ENCODE data around the gene RPL22. TPM values are rescaled to one million over a fixed set of nuclear protein-coding genes. Genes with fewer than 3 reads are reported as not detected.

Gene RPL22
- total and polyA plus RNA-seq, 2 of the 8 experiments (the other 6 are each of a cell fraction or from before 2014, with no cell fraction given): 133 to 521 TPM

DNA sequence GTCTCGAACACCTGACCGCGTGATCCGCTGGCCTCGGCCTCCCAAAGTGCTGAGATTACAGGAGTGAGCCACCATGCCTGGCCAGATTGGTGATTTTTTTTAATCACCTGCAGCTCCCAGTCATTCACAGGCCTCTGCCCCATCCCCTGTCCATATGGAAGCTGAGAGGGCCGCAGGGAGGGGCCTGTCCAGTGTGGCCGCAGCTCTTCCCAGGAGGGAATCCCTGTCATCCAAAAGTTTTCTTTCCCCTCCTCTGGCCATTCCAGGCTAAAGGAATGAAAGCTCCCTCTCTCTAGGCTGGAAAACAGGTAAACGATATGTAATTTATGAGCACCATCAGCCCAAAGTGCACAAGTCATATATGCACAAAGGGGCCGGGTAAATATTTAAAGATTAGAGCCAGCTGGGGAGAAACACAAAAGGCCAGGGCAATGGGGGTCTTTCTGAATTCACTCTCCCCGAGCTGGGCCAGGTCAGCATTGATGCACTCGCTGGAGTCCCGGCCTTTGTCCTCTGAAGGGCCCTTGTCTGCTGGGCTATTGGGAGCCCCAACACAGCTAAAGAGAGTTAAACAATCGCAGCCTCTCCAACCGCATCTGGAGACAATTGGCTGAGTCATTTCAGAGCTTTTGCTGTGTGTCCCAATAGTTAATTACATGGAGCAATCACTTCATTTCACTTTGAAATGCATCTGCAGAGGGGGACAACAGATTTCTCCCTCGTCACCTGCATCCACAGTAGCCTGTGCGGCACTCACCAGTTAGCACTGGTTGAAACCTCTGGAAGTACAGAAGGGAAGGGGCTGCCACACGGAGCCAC, 40.8 kb upstream of the RPL22 start:
- Histone ChIP-seq H3K36me3 (ENCODE audit: control insufficient read depth in 2 of 4, insufficient read depth in 4 of 4, low read length in 3 of 4) (no peaks in the 10 kb centered on the region), H3K27ac (ENCODE audit: low read depth, low read length) (peak overlapping the region; percentile 59), H4K5ac (ENCODE audit: insufficient read length, low read depth, low read length) (peak overlapping the region; percentile 91), H4K8ac (ENCODE audit: extremely low read depth, insufficient read depth, low read length) (0 out of 2 replicates have a peak overlapping the region, but pooled peaks have one; percentile 4), H3K23me2 (ENCODE audit: low read depth, low read length) (peaks cover 14% of the 10 kb centered on the region; the same call in 1 of the 2 replicates), H3K4me3 (ENCODE audit: extremely low read depth in 1 of 4, insufficient read depth in 2 of 4, low read depth in 3 of 4, low read length in 4 of 4) (peak overlapping the region in 2 of 4 experiments; percentile 10 to 91; a peak in 4 of 8 replicates), H2BK15ac (ENCODE audit: low read length) (0 out of 2 replicates have a peak overlapping the region, but pooled peaks have one; percentile 20), H3K9me3 (ENCODE audit: insufficient read depth in 2 of 2, low read depth in 1 of 2, low read length in 1 of 2) (no peaks in the 10 kb centered on the region), H2AFZ (ENCODE audit: low read length) (no peak overlapping the region), H3K4ac (replicated peaks; ENCODE audit: insufficient read length, low read depth, low read length) (peak overlapping the region; percentile 63), H3K27me3 (replicated peaks in 1 of 4; ENCODE audit: control insufficient read depth in 3 of 4, extremely low read depth in 1 of 4, insufficient read depth in 3 of 4, low read length in 3 of 4) (peaks cover 2 to 9% (median 7%) of the 10 kb centered on the region in 4 experiments; a peak in 5 of 7 replicates), H2AK5ac (ENCODE audit: low read depth, low read length) (no peak overlapping the region), H3K9ac (replicated peaks in 1 of 4; ENCODE audit: extremely low read depth in 1 of 4, low read depth in 3 of 4, low read length in 3 of 4) (peak overlapping the region in 3 of 4 experiments; percentile 17 to 24 (median 20); a peak in 3 of 7 replicates), H3K79me2 (ENCODE audit: control insufficient read depth in 1 of 2, insufficient read depth in 2 of 2, low read length in 2 of 2) (peaks cover 3% of the 10 kb centered on the region in 2 experiments), H2BK5ac (ENCODE audit: low read depth, low read length) (peak overlapping the region; percentile 84), H3K56ac (replicated peaks; ENCODE audit: insufficient read length, low read depth, low read length) (peak overlapping the region; percentile 81), H3K79me1 (ENCODE audit: low read depth, low read length) (no peaks in the 10 kb centered on the region), H2BK120ac (replicated peaks; ENCODE audit: low read depth, low read length) (peak overlapping the region; percentile 84), H4K91ac (replicated peaks; ENCODE audit: insufficient read length, low read length) (peak overlapping the region; percentile 86), H3K4me2 (ENCODE audit: insufficient read depth in 1 of 2, low read depth in 2 of 2, low read length in 2 of 2) (peak overlapping the region; percentile 52 to 87), H2BK12ac (ENCODE audit: low read depth, low read length) (peak overlapping the region; percentile 95), H3K18ac (ENCODE audit: extremely low read depth, low read length) (peak overlapping the region; percentile 91), H3K4me1 (replicated peaks in 1 of 4; ENCODE audit: control insufficient read depth in 3 of 4, insufficient read depth in 4 of 4, low read length in 3 of 4) (peaks cover 18 to 50% (median 33%) of the 10 kb centered on the region in 4 experiments), H3K23ac (ENCODE audit: insufficient read length) (no peak overlapping the region), H3K14ac (ENCODE audit: insufficient read length) (no peak overlapping the region), H2BK20ac (ENCODE audit: low read length) (peak overlapping the region; percentile 93), H4K20me1 (replicated peaks in 1 of 2; ENCODE audit: control insufficient read depth in 1 of 2, insufficient read depth in 2 of 2, low read length in 2 of 2) (no peaks in the 10 kb centered on the region)
- POLR2A ChIA-PET (ENCODE audit: partially characterized antibody): interaction anchor here (0.6 to 6.9 kb wide), 21 partner anchors 9 to 247 kb away, joined by 3 to 78 read pairs (median 3); partner anchors contain the start of gene RNF207
- whole genome bisulfite sequencing, 2 experiments (ENCODE audit: extremely low coverage in 1 of 2, insufficient coverage in 1 of 2, insufficient read length in 1 of 2, insufficient replicate concordance in 2 of 2, low coverage in 1 of 2, low lambda C conversion rate in 2 of 2, missing lambda C conversion rate in 1 of 2): 13% methylated on average over 16 of the region's 17 CpGs; no CpG with 5 or more reads in 1 of the 2 experiments
- CTCF ChIA-PET (ENCODE audit: partially characterized antibody): interaction anchor here (0.7 to 19.1 kb wide), 17 partner anchors 7 to 214 kb away, joined by 3 to 353 read pairs (median 4); partner anchors contain the start of genes RNF207 and RPL22
- peak; percentile 7 for FAIRE-seq
- DNase-seq (ENCODE audit: low read depth in 1 of 2, low spot score in 2 of 2): no peak
- peak; percentile 49; the same call in 1 of the 2 replicates for TF ChIP-seq CEBPB (IDR thresholded peaks at IDR 0.05; ENCODE audit: low read depth, low read length)
- TF ChIP-seq POLR2AphosphoS5 (IDR thresholded peaks at IDR 0.05; ENCODE audit: low read depth, low read length): no peak
- no peak for TF ChIP-seq EP300 (IDR thresholded peaks at IDR 0.05; ENCODE audit: borderline replicate concordance in 1 of 2, low read depth in 2 of 2, low read length in 2 of 2)
- 0 out of 2 replicates have a peak, but pooled peaks have one; percentile 21 for TF ChIP-seq TCF12 (IDR thresholded peaks at IDR 0.05; ENCODE audit: low read depth, low read length)
- no peak for TF ChIP-seq CHD2 (IDR thresholded peaks at IDR 0.05; ENCODE audit: low read length)
- peak; percentile 62; the same call in 1 of the 2 replicates for TF ChIP-seq MAFK (IDR thresholded peaks at IDR 0.05; ENCODE audit: low read depth, low read length)
- peak; percentile 46; the same call in 1 of the 2 replicates for TF ChIP-seq JUND (IDR thresholded peaks at IDR 0.05; ENCODE audit: low read length)
- TF ChIP-seq SP2 (IDR thresholded peaks at IDR 0.05; ENCODE audit: low read length): no peak
- no peak for TF ChIP-seq RFX5 (IDR thresholded peaks at IDR 0.05; ENCODE audit: borderline replicate concordance, low read depth, low read length)
- TF ChIP-seq NRF1 (IDR thresholded peaks at IDR 0.05; ENCODE audit: low read depth, low read length): no peak
- no peak for TF ChIP-seq CREB1 (IDR thresholded peaks at IDR 0.05)
- no peak for TF ChIP-seq CHD1 (IDR thresholded peaks at IDR 0.05; ENCODE audit: low read depth, low read length)
